Endometrium (tissue), 2 donors: ENCODE results near the gene CD19.
"Not testable (repeated sequence)": the region's sequence is repeated elsewhere in the genome, so short reads cannot be mapped to it uniquely, and the experiment has no call there.

Experiments used
- FAIRE-seq: peaks from 2 replicates; lab custom pipeline; 2012; peaks lifted over from hg19 to GRCh38; lab: Jason Lieb, UNC
- donor health status: control.
- donor health status: control.

The CD19 gene

GRCh38 chr16:28910086-28911031, 21.4 kb upstream of the CD19 start:
- no peak for FAIRE-seq

- FAIRE-seq = no peak
Measured at GRCh38 chr16:28912558-28912957, 19.2 kb upstream of the CD19 start.

- no peak for FAIRE-seq
Measured at GRCh38 chr16:28913946-28914724, 17.6 kb upstream of the CD19 start.

- no peak for FAIRE-seq
Measured at GRCh38 chr16:28915181-28915580, 16.6 kb upstream of the CD19 start.

GRCh38 chr16:28917095-28917494, 14.7 kb upstream of the CD19 start:
- no peak for FAIRE-seq

- no peak for FAIRE-seq
Measured at GRCh38 chr16:28918698-28919097, 13.1 kb upstream of the CD19 start.

- FAIRE-seq = no peak
Measured at GRCh38 chr16:28923231-28923587, 8.6 kb upstream of the CD19 start.

GRCh38 chr16:28923652-28924398, 7.9 kb upstream of the CD19 start:
- no peak for FAIRE-seq

GRCh38 chr16:28924399-28924761, 7.4 kb upstream of the CD19 start:
- FAIRE-seq = no peak

GRCh38 chr16:28924762-28925385, 6.9 kb upstream of the CD19 start, which contains the start of gene RABEP2:
RABEP2 (minus strand) TSS chr16:28925238; CDS start chr16:28925163, 75 bp downstream.
- FAIRE-seq = no peak

GRCh38 chr16:28925386-28926228, 6.2 kb upstream of the CD19 start:
- FAIRE-seq = no peak

- not testable (repeated sequence) for FAIRE-seq
Measured at GRCh38 chr16:28926284-28926683, 5.5 kb upstream of the CD19 start.

- no peak for FAIRE-seq
Measured at GRCh38 chr16:28927815-28928214, 4.0 kb upstream of the CD19 start.

GRCh38 chr16:28930203-28930602, 1.6 kb upstream of the CD19 start:
- no peak for FAIRE-seq

GRCh38 chr16:28930652-28931051, 1.1 kb upstream of the CD19 start:
- no peak for FAIRE-seq

GRCh38 chr16:28932339-28933141, 769 bp downstream of the CD19 start:
- FAIRE-seq = no peak

- FAIRE-seq = no peak
Measured at GRCh38 chr16:28933171-28933570, 1.4 kb downstream of the CD19 start.

GRCh38 chr16:28935346-28935745, 3.6 kb downstream of the CD19 start:
- no peak for FAIRE-seq

GRCh38 chr16:28935924-28936783, 4.4 kb downstream of the CD19 start:
- no peak for FAIRE-seq
